ENCODE results near the gene TP53RK.

The TP53RK gene

GRCh38 chr20:46650575-46651090 is 38.6 kb downstream of the TP53RK start:
- no peak for FAIRE-seq
- no peak for TF ChIP-seq SPI1 (IDR thresholded peaks at IDR 0.05; ENCODE audit: low read depth, low read length)
- no peak for TF ChIP-seq POU2F2 (IDR thresholded peaks at IDR 0.05; ENCODE audit: low read depth, low read length)
- TF ChIP-seq PAX5 (IDR thresholded peaks at IDR 0.05; ENCODE audit: insufficient read depth, low read length, severe bottlenecking): no peak
- TF ChIP-seq POLR2A (IDR thresholded peaks at IDR 0.05; ENCODE audit: low read depth, low read length): no peak
- TF ChIP-seq POLR2AphosphoS5 (IDR thresholded peaks at IDR 0.05; ENCODE audit: low read depth, low read length): no peak
- TF ChIP-seq TAF1 (IDR thresholded peaks at IDR 0.05; ENCODE audit: low read depth, low read length): no peak
- no peak for DNase-seq (ENCODE audit: insufficient read length, low spot score)

- no peak for TF ChIP-seq POU2F2 (IDR thresholded peaks at IDR 0.05; ENCODE audit: low read depth, low read length)
- no peak for TF ChIP-seq TAF1 (IDR thresholded peaks at IDR 0.05; ENCODE audit: low read depth, low read length)
- no peak for TF ChIP-seq POLR2AphosphoS5 (IDR thresholded peaks at IDR 0.05; ENCODE audit: low read depth, low read length)
- TF ChIP-seq PAX5 (IDR thresholded peaks at IDR 0.05; ENCODE audit: insufficient read depth, low read length, severe bottlenecking): no peak
- TF ChIP-seq POLR2A (IDR thresholded peaks at IDR 0.05; ENCODE audit: low read depth, low read length): no peak
- no peak for TF ChIP-seq SPI1 (IDR thresholded peaks at IDR 0.05; ENCODE audit: low read depth, low read length)
- DNase-seq (ENCODE audit: insufficient read length, low spot score) (no peak), FAIRE-seq (no peak)
Observed at GRCh38 chr20:46649965-46650542, 39.2 kb downstream of the TP53RK start.

GRCh38 chr20:46649650-46649949 is 39.6 kb downstream of the TP53RK start:
- TF ChIP-seq PAX5 (IDR thresholded peaks at IDR 0.05; ENCODE audit: insufficient read depth, low read length, severe bottlenecking): no peak
- TF ChIP-seq TAF1 (IDR thresholded peaks at IDR 0.05; ENCODE audit: low read depth, low read length): no peak
- TF ChIP-seq SPI1 (IDR thresholded peaks at IDR 0.05; ENCODE audit: low read depth, low read length): no peak
- TF ChIP-seq POU2F2 (IDR thresholded peaks at IDR 0.05; ENCODE audit: low read depth, low read length): no peak
- TF ChIP-seq POLR2AphosphoS5 (IDR thresholded peaks at IDR 0.05; ENCODE audit: low read depth, low read length): no peak
- TF ChIP-seq POLR2A (IDR thresholded peaks at IDR 0.05; ENCODE audit: low read depth, low read length): no peak
- DNase-seq (ENCODE audit: insufficient read length, low spot score) (no peak), FAIRE-seq (no peak)

GRCh38 chr20:46648903-46649649 is 40.2 kb downstream of the TP53RK start:
- TF ChIP-seq POLR2A (IDR thresholded peaks at IDR 0.05; ENCODE audit: low read depth, low read length) (no peak), PAX5 (IDR thresholded peaks at IDR 0.05; ENCODE audit: insufficient read depth, low read length, severe bottlenecking) (no peak), POLR2AphosphoS5 (IDR thresholded peaks at IDR 0.05; ENCODE audit: low read depth, low read length) (no peak), SPI1 (IDR thresholded peaks at IDR 0.05; ENCODE audit: low read depth, low read length) (no peak), TAF1 (IDR thresholded peaks at IDR 0.05; ENCODE audit: low read depth, low read length) (no peak), POU2F2 (IDR thresholded peaks at IDR 0.05; ENCODE audit: low read depth, low read length) (no peak)
- FAIRE-seq (no peak), DNase-seq (ENCODE audit: insufficient read length, low spot score) (no peak)

GRCh38 chr20:46647469-46647868 is 41.8 kb downstream of the TP53RK start:
- TF ChIP-seq PAX5 (IDR thresholded peaks at IDR 0.05; ENCODE audit: insufficient read depth, low read length, severe bottlenecking) (no peak), TAF1 (IDR thresholded peaks at IDR 0.05; ENCODE audit: low read depth, low read length) (no peak), SPI1 (IDR thresholded peaks at IDR 0.05; ENCODE audit: low read depth, low read length) (no peak), POLR2AphosphoS5 (IDR thresholded peaks at IDR 0.05; ENCODE audit: low read depth, low read length) (no peak), POLR2A (IDR thresholded peaks at IDR 0.05; ENCODE audit: low read depth, low read length) (no peak), POU2F2 (IDR thresholded peaks at IDR 0.05; ENCODE audit: low read depth, low read length) (no peak)
- FAIRE-seq: no peak
- no peak for DNase-seq (ENCODE audit: insufficient read length, low spot score)

- DNase-seq (ENCODE audit: insufficient read length, low spot score) (no peak), FAIRE-seq (no peak)
- TF ChIP-seq POLR2AphosphoS5 (IDR thresholded peaks at IDR 0.05; ENCODE audit: low read depth, low read length): no peak
- TF ChIP-seq SPI1 (IDR thresholded peaks at IDR 0.05; ENCODE audit: low read depth, low read length): no peak
- no peak for TF ChIP-seq POU2F2 (IDR thresholded peaks at IDR 0.05; ENCODE audit: low read depth, low read length)
- TF ChIP-seq PAX5 (IDR thresholded peaks at IDR 0.05; ENCODE audit: insufficient read depth, low read length, severe bottlenecking): no peak
- no peak for TF ChIP-seq POLR2A (IDR thresholded peaks at IDR 0.05; ENCODE audit: low read depth, low read length)
- TF ChIP-seq TAF1 (IDR thresholded peaks at IDR 0.05; ENCODE audit: low read depth, low read length): no peak
Observed at GRCh38 chr20:46646659-46647380, 42.4 kb downstream of the TP53RK start.

- FAIRE-seq (no peak), DNase-seq (ENCODE audit: insufficient read length, low spot score) (no peak)
- TF ChIP-seq POU2F2 (IDR thresholded peaks at IDR 0.05; ENCODE audit: low read depth, low read length): no peak
- no peak for TF ChIP-seq PAX5 (IDR thresholded peaks at IDR 0.05; ENCODE audit: insufficient read depth, low read length, severe bottlenecking)
- TF ChIP-seq TAF1 (IDR thresholded peaks at IDR 0.05; ENCODE audit: low read depth, low read length): no peak
- no peak for TF ChIP-seq SPI1 (IDR thresholded peaks at IDR 0.05; ENCODE audit: low read depth, low read length)
Observed at GRCh38 chr20:46646122-46646521, 43.1 kb downstream of the TP53RK start.

- DNase-seq (ENCODE audit: insufficient read length, low spot score) (no peak), FAIRE-seq (no peak)
- TF ChIP-seq PAX5 (IDR thresholded peaks at IDR 0.05; ENCODE audit: insufficient read depth, low read length, severe bottlenecking) (no peak), TAF1 (IDR thresholded peaks at IDR 0.05; ENCODE audit: low read depth, low read length) (no peak), POLR2AphosphoS5 (IDR thresholded peaks at IDR 0.05; ENCODE audit: low read depth, low read length) (no peak), POU2F2 (IDR thresholded peaks at IDR 0.05; ENCODE audit: low read depth, low read length) (no peak), POLR2A (IDR thresholded peaks at IDR 0.05; ENCODE audit: low read depth, low read length) (no peak), SPI1 (IDR thresholded peaks at IDR 0.05; ENCODE audit: low read depth, low read length) (no peak)
Observed at GRCh38 chr20:46644733-46645132, 44.5 kb downstream of the TP53RK start.

GRCh38 chr20:46644160-46644559 is 45.1 kb downstream of the TP53RK start:
- no peak for DNase-seq (ENCODE audit: insufficient read length, low spot score)
- TF ChIP-seq POLR2A (IDR thresholded peaks at IDR 0.05; ENCODE audit: low read depth, low read length) (no peak), TAF1 (IDR thresholded peaks at IDR 0.05; ENCODE audit: low read depth, low read length) (no peak), POLR2AphosphoS5 (IDR thresholded peaks at IDR 0.05; ENCODE audit: low read depth, low read length) (no peak), SPI1 (IDR thresholded peaks at IDR 0.05; ENCODE audit: low read depth, low read length) (no peak), PAX5 (IDR thresholded peaks at IDR 0.05; ENCODE audit: insufficient read depth, low read length, severe bottlenecking) (no peak), POU2F2 (IDR thresholded peaks at IDR 0.05; ENCODE audit: low read depth, low read length) (no peak)
- FAIRE-seq: no peak
